Neuronal stem cell (in vitro differentiated cells): ENCODE data around the gene PWP2.
"Not testable (repeated sequence)": the region's sequence is repeated elsewhere in the genome, so short reads cannot be mapped to it uniquely, and the experiment has no call there.

ENCODE experiments used
- DNase-seq: peaks from one replicate; pipeline ENCODE4 v3.0.0-alpha.2; 2013; ENCODE audit warnings: low spot score
- H2AFZ ChIP-seq: one replicate; pipeline ENCODE4 v1.6.1; 2013; ENCODE audit warnings: mild to moderate bottlenecking, low read length, inconsistent platforms
- H2AK5ac ChIP-seq: 2 replicates; pipeline ENCODE4 v1.6.1; 2013; ENCODE audit warnings: low read depth, mild to moderate bottlenecking, inconsistent platforms, low read length, moderate library complexity, mixed read lengths
- H2BK120ac ChIP-seq: 2 replicates; pipeline ENCODE4 v1.6.1; 2013; ENCODE audit warnings: low read depth, mild to moderate bottlenecking, inconsistent platforms, low read length, moderate library complexity, mixed read lengths
- H2BK12ac ChIP-seq: one replicate; pipeline ENCODE4 v1.6.1; 2013; ENCODE audit warnings: low read length, inconsistent platforms
- H2BK15ac ChIP-seq: 2 replicates; pipeline ENCODE4 v1.6.1; 2013; ENCODE audit warnings: mild to moderate bottlenecking, low read length, inconsistent platforms, mixed read lengths
- H2BK5ac ChIP-seq: one replicate; pipeline ENCODE4 v1.6.1; 2013; ENCODE audit warnings: inconsistent platforms, mild to moderate bottlenecking, low read length, moderate library complexity
- H3K14ac ChIP-seq: one replicate; pipeline ENCODE4 v1.6.1; 2013; ENCODE audit warnings: low read length, inconsistent platforms
- H3K18ac ChIP-seq: 2 replicates; pipeline ENCODE4 v1.6.1; 2013; ENCODE audit warnings: low read length, inconsistent platforms
- H3K23ac ChIP-seq: 2 replicates; pipeline ENCODE4 v1.6.1; 2013; ENCODE audit warnings: low read depth, mild to moderate bottlenecking, mixed read lengths, low read length, inconsistent platforms; ENCODE audit not compliant: poor library complexity
- H3K27ac ChIP-seq: replicated peaks from 3 replicates; pipeline ENCODE4 v1.5.1; 2013; ENCODE audit warnings: low read length, inconsistent platforms
- H3K27me3 ChIP-seq, 3 experiments: 2 replicates each; pipeline ENCODE4 v1.6.1; 2013; ENCODE audit warnings: low read length in 3 of 3, mild to moderate bottlenecking in 2 of 3, inconsistent platforms in 1 of 3, low read depth in 1 of 3, mixed read lengths in 1 of 3, moderate library complexity in 1 of 3; ENCODE audit not compliant: control insufficient read depth in 3 of 3, insufficient read depth in 3 of 3
- H3K36me3 ChIP-seq, 2 donors: replicated peaks in 1 of 2; 2 replicates each; pipeline ENCODE4 v1.6.1; 2013; ENCODE audit warnings: low read length in 2 of 2; ENCODE audit not compliant: control insufficient read depth in 2 of 2, insufficient read depth in 2 of 2
- H3K4ac ChIP-seq: 2 replicates; pipeline ENCODE4 v1.6.1; 2013; ENCODE audit warnings: inconsistent platforms, mild to moderate bottlenecking, low read length, moderate library complexity
- H3K4me1 ChIP-seq, 2 donors: 1 replicate in 1 of 2; 2 replicates in 1 of 2; pipeline ENCODE4 v1.6.1; 2013; ENCODE audit warnings: low read length in 2 of 2, low read depth in 1 of 2; ENCODE audit not compliant: control insufficient read depth in 2 of 2, insufficient read depth in 1 of 2
- H3K4me2 ChIP-seq: one replicate; pipeline ENCODE4 v1.6.1; 2013; ENCODE audit warnings: mild to moderate bottlenecking, low read length, inconsistent platforms; ENCODE audit not compliant: insufficient read depth, poor library complexity, severe bottlenecking
- H3K4me3 ChIP-seq, 2 donors: 2 replicates each; pipeline ENCODE4 v1.5.1; 2013; ENCODE audit warnings: low read length in 2 of 2, mild to moderate bottlenecking in 2 of 2, inconsistent platforms in 1 of 2, moderate library complexity in 1 of 2
- H3K79me1 ChIP-seq: one replicate; pipeline ENCODE4 v1.6.1; 2013; ENCODE audit warnings: low read depth, mild to moderate bottlenecking, inconsistent platforms, low read length, moderate library complexity
- H3K9ac ChIP-seq: one replicate; pipeline ENCODE4 v1.6.1; 2013; ENCODE audit warnings: mild to moderate bottlenecking, low read depth, low read length, inconsistent platforms; ENCODE audit not compliant: poor library complexity
- H3K9me3 ChIP-seq, 2 donors: replicated peaks in 1 of 2; 2 replicates each; pipeline versions ENCODE3 to v1.6.1; 2013; ENCODE audit warnings: low read length in 2 of 2, mild to moderate bottlenecking in 2 of 2, inconsistent platforms in 1 of 2, low read depth in 1 of 2, mixed read lengths in 1 of 2, moderate library complexity in 1 of 2; ENCODE audit not compliant: control insufficient read depth in 2 of 2, insufficient read depth in 1 of 2
- H4K8ac ChIP-seq: one replicate; pipeline ENCODE4 v1.6.1; 2013; ENCODE audit warnings: low read depth, mild to moderate bottlenecking, inconsistent platforms, low read length, moderate library complexity
- H4K91ac ChIP-seq: one replicate; pipeline ENCODE4 v1.6.1; 2013; ENCODE audit warnings: low read length, low read depth, mild to moderate bottlenecking, inconsistent platforms; ENCODE audit not compliant: poor library complexity
- WGBS, 2 donors: extraction: QIAGEN DNeasy Blood & Tissue Kit; methylation state at CpG; one replicate each; pipeline ENCODE4 v1.1.7; 2013; ENCODE audit warnings: missing lambda C conversion rate in 2 of 2, mixed read lengths in 1 of 2; ENCODE audit not compliant: insufficient read length in 2 of 2, insufficient replicate concordance in 1 of 2; ENCODE audit errors: extremely low coverage in 2 of 2; 5-methylcytosine and 5-hydroxymethylcytosine counted together

Gene PWP2

GRCh38 chr21:44134732-44135131, 27.5 kb downstream of the PWP2 start:
- H4K8ac ChIP-seq, H3K23ac ChIP-seq, H2BK120ac ChIP-seq, H3K27ac ChIP-seq, H2BK5ac ChIP-seq, H3K4me1 ChIP-seq, DNase-seq, H2BK15ac ChIP-seq, H3K14ac ChIP-seq, H2BK12ac ChIP-seq, H3K9ac ChIP-seq, H4K91ac ChIP-seq, H3K18ac ChIP-seq, H3K4me3 ChIP-seq, H3K4me2 ChIP-seq, H2AFZ ChIP-seq, H2AK5ac ChIP-seq, H3K36me3 ChIP-seq, H3K79me1 ChIP-seq, H3K27me3 ChIP-seq, H3K9me3 ChIP-seq, H3K4ac ChIP-seq: not testable (repeated sequence)
- WGBS, 2 donors: no CpG with 5 or more reads among the region's 8 CpGs

GRCh38 chr21:44138039-44138438, 30.8 kb downstream of the PWP2 start:
- H3K9ac ChIP-seq, H3K4me2 ChIP-seq, H3K14ac ChIP-seq, H2BK120ac ChIP-seq, H3K23ac ChIP-seq, H3K27me3 ChIP-seq, H4K8ac ChIP-seq, H2BK15ac ChIP-seq, H3K79me1 ChIP-seq, H3K4ac ChIP-seq, DNase-seq, H4K91ac ChIP-seq, H2AK5ac ChIP-seq, H3K4me1 ChIP-seq, H3K9me3 ChIP-seq, H3K36me3 ChIP-seq, H2AFZ ChIP-seq, H3K27ac ChIP-seq, H3K4me3 ChIP-seq, H3K18ac ChIP-seq, H2BK12ac ChIP-seq, H2BK5ac ChIP-seq: not testable (repeated sequence)
- WGBS, 2 donors: no CpG with 5 or more reads among the region's 15 CpGs

- H3K14ac ChIP-seq, H2BK15ac ChIP-seq, DNase-seq, H3K4me2 ChIP-seq, H2BK120ac ChIP-seq, H3K79me1 ChIP-seq, H3K4me1 ChIP-seq, H3K27me3 ChIP-seq, H2AFZ ChIP-seq, H2BK12ac ChIP-seq, H2AK5ac ChIP-seq, H2BK5ac ChIP-seq, H3K9me3 ChIP-seq, H4K91ac ChIP-seq, H3K9ac ChIP-seq, H3K4ac ChIP-seq, H3K27ac ChIP-seq, H3K36me3 ChIP-seq, H3K4me3 ChIP-seq, H3K18ac ChIP-seq, H4K8ac ChIP-seq, H3K23ac ChIP-seq: not testable (repeated sequence)
- WGBS, 2 donors: no CpG with 5 or more reads among the region's 30 CpGs
Observed at GRCh38 chr21:44139787-44140551, 32.8 kb downstream of the PWP2 start.

GRCh38 chr21:44140552-44140932, 33.3 kb downstream of the PWP2 start:
- H3K27ac ChIP-seq, H3K9me3 ChIP-seq, H2BK15ac ChIP-seq, H2AK5ac ChIP-seq, H3K36me3 ChIP-seq, H3K9ac ChIP-seq, H3K79me1 ChIP-seq, H4K8ac ChIP-seq, H3K18ac ChIP-seq, H3K14ac ChIP-seq, H3K27me3 ChIP-seq, H2BK12ac ChIP-seq, H2BK120ac ChIP-seq, H2AFZ ChIP-seq, H3K4me2 ChIP-seq, H3K4me1 ChIP-seq, H3K4me3 ChIP-seq, H3K23ac ChIP-seq, H4K91ac ChIP-seq, H3K4ac ChIP-seq, H2BK5ac ChIP-seq, DNase-seq: not testable (repeated sequence)
- no CpG with 5 or more reads among the region's 18 CpGs for WGBS, 2 donors
